Omental fat pad (tissue), 4 donors: Measurements from ENCODE around the gene ARSB. TPM values are rescaled to one million over a fixed set of nuclear protein-coding genes. Genes with fewer than 3 reads are reported as not detected.

Experiments used
- ATAC-seq: fragments of 150-250 bp; one replicate; pipeline ENCODE4 v1.9.1; 2016; ENCODE audit warnings: mild to moderate bottlenecking, moderate library complexity; ENCODE audit not compliant: low FRiP score
- DNase-seq: peaks from one replicate; pipeline ENCODE4 v3.0.0-alpha.2; 2019; ENCODE audit warnings: low spot score
- CTCF ChIP-seq, 3 donors: fragments of 450-650 bp; IDR thresholded peaks; one replicate each; pipeline ENCODE4 v1.5.1; 2016 to 2017; ENCODE audit warnings: antibody characterized with exemption in 3 of 3, mild to moderate bottlenecking in 3 of 3, moderate library complexity in 2 of 3
- total RNA-seq, 4 donors: library from RNA; depleted of rRNA; stranded (reverse); fragments of >200 nt; gene quantifications; one replicate each; pipeline ENCODE4 v1.1.0, GENCODE V29; 2016

ARSB gene
- total RNA-seq, 4 donors from 2014 or later = 15.4 to 22.7 (median 15.8) TPM

- TF ChIP-seq CTCF (IDR thresholded peaks at IDR 0.05) = no peak
- DNase-seq (no peak), ATAC-seq (peak; percentile 15)
Measured at GRCh38 chr5:78803353-78803752, 181.8 kb downstream of the ARSB start.

- DNase-seq (no peak), ATAC-seq (no peak)
- TF ChIP-seq CTCF (IDR thresholded peaks at IDR 0.05) = no peak
Measured at GRCh38 chr5:78801413-78801812, 183.7 kb downstream of the ARSB start.

GRCh38 chr5:78799266-78800017, 185.7 kb downstream of the ARSB start:
- no peak for TF ChIP-seq CTCF (IDR thresholded peaks at IDR 0.05)
- DNase-seq (no peak), ATAC-seq (no peak)

- DNase-seq (no peak), ATAC-seq (no peak)
- no peak for TF ChIP-seq CTCF (IDR thresholded peaks at IDR 0.05)
Measured at GRCh38 chr5:78798673-78799029, 186.5 kb downstream of the ARSB start.

- DNase-seq = no peak
- no peak for TF ChIP-seq CTCF (IDR thresholded peaks at IDR 0.05)
- no peak for ATAC-seq
Measured at GRCh38 chr5:78797936-78798672, 187.0 kb downstream of the ARSB start.

- ATAC-seq (no peak), DNase-seq (no peak)
- no peak for TF ChIP-seq CTCF (IDR thresholded peaks at IDR 0.05)
Measured at GRCh38 chr5:78795757-78796156, 189.4 kb downstream of the ARSB start.
